Measurements from ENCODE around the gene CERS4. TPM values are rescaled to one million over a fixed set of nuclear protein-coding genes. Genes with fewer than 3 reads are reported as not detected.
"Not testable (repeated sequence)": the region's sequence is repeated elsewhere in the genome, so short reads cannot be mapped to it uniquely, and the experiment has no call there.

Gene CERS4
- total and polyA plus RNA-seq, 7 donors, result 1.4 to 40.0 (median 24.1) TPM

DNA sequence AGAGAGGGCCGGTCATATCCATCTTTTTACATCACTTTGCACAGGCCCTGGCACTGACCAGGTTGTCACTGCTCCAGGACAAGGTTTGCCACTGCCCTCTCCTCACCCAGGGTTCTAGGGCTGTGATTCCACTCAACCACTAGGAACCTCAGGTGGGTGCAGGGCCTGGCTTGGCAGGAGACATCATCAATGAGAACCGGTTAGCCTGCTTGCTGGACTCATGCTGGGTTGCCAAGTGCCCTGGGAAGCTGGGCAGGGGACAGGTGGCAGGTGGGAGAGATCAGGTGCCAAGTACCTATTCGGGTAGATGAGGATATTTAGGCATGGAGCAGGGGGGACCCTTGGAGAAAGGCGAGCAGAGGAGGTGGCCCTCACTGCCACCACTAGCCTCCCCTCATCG lies 4.2 kb upstream of the CERS4 start:
- Histone ChIP-seq H3K27ac (no peak overlapping the region), H3K36me3 (no peaks in the 10 kb centered on the region), H3K4me1 (peaks cover 0 to 10% (median 8%) of the 10 kb centered on the region in 4 donors), H3K27me3 (peaks cover 0 to 5% (median 0%) of the 10 kb centered on the region in 3 donors), H3K9me3 (no peaks in the 10 kb centered on the region), H3K4me3 (no peak overlapping the region)
- TF ChIP-seq CTCF (IDR thresholded peaks at IDR 0.05), result no peak
- no peak for TF ChIP-seq EP300 (IDR thresholded peaks at IDR 0.05)
- no peak for TF ChIP-seq POLR2A (IDR thresholded peaks at IDR 0.05)
- TF ChIP-seq POLR2AphosphoS5 (IDR thresholded peaks at IDR 0.05), result no peak
- 61 to 81% methylated on average over 5 of the region's 5 CpGs for WGBS, 2 donors
- DNase-seq, result no peak
- intact Hi-C loops (cut with DNase I), result loop anchor here (5.0 kb wide), 1 partner anchor 48 kb away; no protein-coding TSS in a partner anchor

DNA sequence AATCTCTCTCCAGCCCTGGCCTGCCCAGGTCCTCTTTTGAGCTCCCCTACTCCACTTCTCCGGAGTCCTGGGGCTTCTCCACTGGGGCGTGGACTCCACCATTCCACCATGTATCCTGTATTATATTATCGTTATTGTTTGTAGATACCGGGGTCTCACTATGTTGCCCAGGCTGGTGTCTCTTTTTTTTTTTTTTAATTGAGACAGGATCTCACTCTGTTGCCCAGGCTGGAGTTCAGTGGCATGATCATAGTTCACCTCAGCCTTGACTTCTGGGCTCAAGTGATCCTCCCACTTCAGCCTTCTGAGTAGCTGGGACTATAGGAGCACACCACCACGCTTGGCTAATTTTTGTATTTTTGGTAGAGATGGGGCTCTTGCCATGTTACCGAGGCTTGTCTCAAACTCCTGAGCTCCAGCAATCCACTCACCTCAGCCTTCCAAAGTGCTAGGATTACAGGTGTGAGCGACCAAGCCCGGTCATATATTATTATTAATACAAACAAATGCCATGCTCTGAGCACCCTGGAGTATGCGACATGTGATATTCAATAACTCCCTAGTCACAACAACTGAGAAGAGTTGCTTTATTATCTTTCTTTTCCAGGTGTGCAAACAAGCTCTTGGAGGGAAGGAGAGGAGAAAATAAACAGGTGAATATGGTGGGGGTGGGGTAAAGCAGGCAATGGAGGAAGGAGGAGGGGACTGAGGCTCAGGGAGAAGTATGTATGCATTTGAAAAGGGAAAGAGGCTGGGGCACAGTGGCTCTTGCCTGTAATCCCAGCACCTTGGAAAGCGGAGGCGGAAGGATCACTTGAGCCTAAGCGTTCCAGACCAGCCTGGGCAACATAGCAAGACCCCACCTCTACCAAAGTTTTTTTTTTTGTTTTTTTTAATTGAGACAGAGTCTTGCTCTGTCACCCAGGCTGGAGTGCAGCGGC lies 2.8 kb upstream of the CERS4 start:
- no peak overlapping the region for H3K27ac ChIP-seq
- intact Hi-C loops (cut with DNase I), result loop anchor here (5.0 kb wide), 1 partner anchor 49 kb away; no protein-coding TSS in a partner anchor

GRCh38 chr19:8207326-8207725 lies 1.8 kb upstream of the CERS4 start:
- WGBS, 2 donors, result 83 to 92% methylated on average over 7 of the region's 7 CpGs

More for the DNA sequence above, 2.8 kb upstream of the CERS4 start:
- Histone ChIP-seq H3K36me3 (no peaks in the 10 kb centered on the region), H3K4me3 (no peak overlapping the region), H3K9me3 (no peaks in the 10 kb centered on the region), H3K4me1 (peaks cover 0 to 24% (median 19%) of the 10 kb centered on the region in 4 donors), H3K27me3 (no peaks in the 10 kb centered on the region)
- DNase-seq, result no peak
- WGBS, 2 donors, result 62 to 85% methylated on average over 13 of the region's 13 CpGs
- no peak for TF ChIP-seq POLR2A (IDR thresholded peaks at IDR 0.05)
- no peak for TF ChIP-seq EP300 (IDR thresholded peaks at IDR 0.05)
- no peak for TF ChIP-seq POLR2AphosphoS5 (IDR thresholded peaks at IDR 0.05)
- no peak for TF ChIP-seq CTCF (IDR thresholded peaks at IDR 0.05)

DNA sequence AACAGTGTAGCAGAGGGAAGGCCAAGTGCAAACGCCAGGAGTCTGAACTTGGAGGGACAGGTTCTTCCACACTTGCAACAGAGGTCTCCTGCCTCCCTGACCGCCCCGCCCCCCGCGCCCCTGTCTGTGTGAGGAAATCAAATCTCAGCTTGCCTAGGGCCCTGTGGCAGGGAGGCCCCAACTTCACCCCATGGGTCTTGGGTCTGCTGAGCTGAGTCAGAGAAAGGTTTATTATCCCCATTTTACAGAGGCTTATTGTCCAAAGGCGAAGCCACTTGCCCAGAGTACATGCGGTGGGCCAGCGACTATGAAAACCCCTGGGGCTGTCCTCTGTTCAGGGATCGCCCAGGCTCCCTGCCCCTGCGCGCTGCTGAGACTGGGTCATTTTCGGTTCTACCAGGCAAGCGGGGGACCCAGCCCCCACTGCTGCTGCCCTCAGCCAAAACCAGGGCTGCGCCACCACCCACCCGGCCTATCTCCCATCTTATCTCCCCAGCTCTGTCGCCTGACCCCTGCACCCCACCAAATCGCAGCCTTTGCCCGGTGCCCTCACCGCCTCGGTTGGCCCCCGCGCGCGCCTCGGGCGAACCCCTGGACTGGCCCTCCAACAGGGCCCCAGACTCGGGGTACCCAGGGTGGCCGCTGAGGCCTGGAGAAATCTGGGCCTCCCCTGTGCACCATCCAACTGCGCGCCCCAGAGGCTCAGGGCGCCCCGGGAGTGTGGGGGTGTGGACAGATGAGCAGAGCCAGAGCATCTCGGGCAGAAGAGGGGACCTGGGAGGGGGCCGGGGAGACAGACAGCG lies 850 bp upstream of the CERS4 start:
- Histone ChIP-seq H3K9me3 (no peaks in the 10 kb centered on the region), H3K36me3 (no peaks in the 10 kb centered on the region), H3K27me3 (no peaks in the 10 kb centered on the region), H3K27ac (peak overlapping the region; percentile 70 to 84 (median 79)), H3K4me1 (peaks cover 0 to 24% (median 19%) of the 10 kb centered on the region in 4 donors), H3K4me3 (peak overlapping the region; percentile 68 to 93 (median 78))
- TF ChIP-seq CTCF (IDR thresholded peaks at IDR 0.05), result no peak
- no peak for TF ChIP-seq EP300 (IDR thresholded peaks at IDR 0.05)
- no peak for TF ChIP-seq POLR2A (IDR thresholded peaks at IDR 0.05)
- TF ChIP-seq POLR2AphosphoS5 (IDR thresholded peaks at IDR 0.05), result no peak
- WGBS, 2 donors, result 22 to 42% methylated on average over 35 of the region's 35 CpGs
- DNase-seq, result peak; percentile 73
- intact Hi-C loops (cut with DNase I), result loop anchor here (2.0 to 5.0 kb wide), 2 partner anchors 42 to 51 kb away; no protein-coding TSS in a partner anchor

More at GRCh38 chr19:8207326-8207725, 1.8 kb upstream of the CERS4 start:
- H3K27ac ChIP-seq, H3K36me3 ChIP-seq, H3K9me3 ChIP-seq, H3K4me3 ChIP-seq, H3K27me3 ChIP-seq, DNase-seq: not testable (repeated sequence)
- intact Hi-C loops (cut with DNase I), result loop anchor here (5.0 kb wide), 1 partner anchor 50 kb away; no protein-coding TSS in a partner anchor
- peaks cover 0 to 24% (median 19%) of the 10 kb centered on the region in 4 donors for H3K4me1 ChIP-seq
